Mammary epithelial cell (primary cell): ENCODE data around the gene ZPLD1.

Experiments used
- CTCF ChIP-seq, 2 donors: IDR thresholded peaks in 1 of 2; conservative IDR thresholded peaks in 1 of 2; 2 replicates each; pipeline ENCODE4 v1.5.1; 2011 to 2012; ENCODE audit warnings: inconsistent platforms in 2 of 2, low read length in 2 of 2, mild to moderate bottlenecking in 2 of 2, control low read depth in 1 of 2, low read depth in 1 of 2; ENCODE audit not compliant: insufficient read depth in 1 of 2; ENCODE audit errors: extremely low read depth in 1 of 2
- EZH2 ChIP-seq: IDR thresholded peaks from 2 replicates; pipeline ENCODE4 v1.6.1; 2012; ENCODE audit warnings: low read length, inconsistent platforms, borderline replicate concordance

DNA sequence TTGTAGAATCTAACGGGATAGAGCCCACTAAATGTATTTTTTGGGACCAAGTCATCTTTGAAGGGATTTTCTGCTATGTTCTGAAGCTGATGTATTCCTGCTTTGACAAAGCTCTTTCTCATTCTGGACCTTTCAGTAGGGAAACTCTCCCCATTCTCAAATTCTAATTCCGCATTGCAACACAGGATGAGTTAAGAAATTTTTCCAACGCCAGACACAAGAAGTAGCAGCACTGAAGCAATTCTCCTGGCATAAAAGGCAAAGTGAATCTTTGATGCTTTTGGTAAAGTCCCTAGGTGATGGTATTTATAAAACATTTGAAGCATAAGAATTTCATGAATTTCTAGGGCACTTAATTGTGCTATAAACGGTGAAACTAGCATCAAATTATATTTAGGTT lies 76.8 kb downstream of the ZPLD1 start:
- no peak for TF ChIP-seq CTCF (conservative IDR thresholded peaks at IDR 0.05 in 1 of 2, IDR thresholded peaks at IDR 0.05 in 1 of 2; ENCODE audit: extremely low read depth in 1 of 2, insufficient read depth in 1 of 2, low read depth in 1 of 2, low read length in 2 of 2)
- TF ChIP-seq EZH2, result no peak
